ENCODE results near the gene GPC3. TPM values are rescaled to one million over a fixed set of nuclear protein-coding genes. Genes with fewer than 3 reads are reported as not detected.

The GPC3 gene
- total RNA-seq, 6 experiments from 2014 or later, result 0.31 to 6.8 (median 1.8) TPM

GRCh38 chrX:133859860-133860259 is 125.5 kb downstream of the GPC3 start:
- Histone ChIP-seq H3K27ac (no peak overlapping the region), H3K9me3 (no peaks in the 10 kb centered on the region), H3K4me1 (no peaks in the 10 kb centered on the region), H3K36me3 (no peaks in the 10 kb centered on the region), H3K4me3 (no peak overlapping the region), H3K27me3 (peaks cover 0 to 21% of the 10 kb centered on the region in 2 donors)
- DNase-seq (no peak), ATAC-seq (no peak)
- intact Hi-C loops (cut with DNase I), result no loop called here
- TF ChIP-seq CTCF (IDR thresholded peaks at IDR 0.05), result no peak
- TF ChIP-seq POLR2A (IDR thresholded peaks at IDR 0.05), result no peak
- 53% methylated on average over 5 of the region's 7 CpGs for WGBS (ENCODE audit: insufficient coverage, low coverage, low lambda C conversion rate, missing lambda C conversion rate)

- no peak for TF ChIP-seq POLR2A (IDR thresholded peaks at IDR 0.05)
- TF ChIP-seq CTCF (IDR thresholded peaks at IDR 0.05), result no peak
- no peak overlapping the region for H3K4me3 ChIP-seq
These were observed 126.1 kb downstream of the GPC3 start for GRCh38 chrX:133859336-133859735.

GRCh38 chrX:133857640-133858269 is 127.6 kb downstream of the GPC3 start:
- TF ChIP-seq POLR2A (IDR thresholded peaks at IDR 0.05), result no peak
- no peak for TF ChIP-seq CTCF (IDR thresholded peaks at IDR 0.05)
- Histone ChIP-seq H3K4me1 (no peaks in the 10 kb centered on the region), H3K4me3 (no peak overlapping the region), H3K9me3 (no peaks in the 10 kb centered on the region), H3K36me3 (no peaks in the 10 kb centered on the region), H3K27me3 (peaks cover 0 to 21% of the 10 kb centered on the region in 2 donors), H3K27ac (no peak overlapping the region)
- ATAC-seq (no peak), DNase-seq (no peak)
- WGBS (ENCODE audit: insufficient coverage, low coverage, low lambda C conversion rate, missing lambda C conversion rate), result 45% methylated on average over 1 of the region's 1 CpG
- intact Hi-C loops (cut with DNase I), result no loop called here

More at GRCh38 chrX:133859336-133859735, 126.1 kb downstream of the GPC3 start:
- ATAC-seq, result no peak
- Histone ChIP-seq H3K4me1 (no peaks in the 10 kb centered on the region), H3K36me3 (no peaks in the 10 kb centered on the region), H3K27me3 (peaks cover 0 to 21% of the 10 kb centered on the region in 2 donors), H3K27ac (no peak overlapping the region), H3K9me3 (no peaks in the 10 kb centered on the region)
- 61% methylated on average over 3 of the region's 3 CpGs for WGBS (ENCODE audit: insufficient coverage, low coverage, low lambda C conversion rate, missing lambda C conversion rate)
- no peak for DNase-seq
- intact Hi-C loops (cut with DNase I), result no loop called here

- TF ChIP-seq POLR2A (IDR thresholded peaks at IDR 0.05), result no peak
- H3K4me3 ChIP-seq, result no peak overlapping the region
- H3K27ac ChIP-seq, result no peak overlapping the region
- intact Hi-C loops (cut with DNase I), result no loop called here
- peaks cover 0 to 19% of the 10 kb centered on the region in 2 donors for H3K27me3 ChIP-seq
- H3K9me3 ChIP-seq, result no peaks in the 10 kb centered on the region
- ATAC-seq (no peak), DNase-seq (no peak)
- no peaks in the 10 kb centered on the region for H3K4me1 ChIP-seq
- H3K36me3 ChIP-seq, result no peaks in the 10 kb centered on the region
- WGBS (ENCODE audit: insufficient coverage, low coverage, low lambda C conversion rate, missing lambda C conversion rate), result 45% methylated on average over 3 of the region's 3 CpGs
These were observed 128.6 kb downstream of the GPC3 start for GRCh38 chrX:133856819-133857218.

- ATAC-seq, result no peak
- Histone ChIP-seq H3K27me3 (peaks cover 0 to 17% of the 10 kb centered on the region in 2 donors), H3K9me3 (no peaks in the 10 kb centered on the region), H3K4me1 (no peaks in the 10 kb centered on the region), H3K4me3 (no peak overlapping the region), H3K27ac (no peak overlapping the region), H3K36me3 (no peaks in the 10 kb centered on the region)
- intact Hi-C loops (cut with DNase I), result no loop called here
- no peak for DNase-seq
- WGBS (ENCODE audit: insufficient coverage, low coverage, low lambda C conversion rate, missing lambda C conversion rate), result 71% methylated on average over 2 of the region's 2 CpGs
- TF ChIP-seq POLR2A (IDR thresholded peaks at IDR 0.05) (no peak), CTCF (IDR thresholded peaks at IDR 0.05) (no peak)
These were observed 131.1 kb downstream of the GPC3 start for GRCh38 chrX:133854290-133854689.

Measured in right lobe of liver (tissue), 6 donors.